Activated CD4-positive, alpha-beta memory T cell treated with anti-CD3 and anti-CD28 coated beads for 36 hours (primary cell): Measurements from ENCODE around the gene ZBTB4. TPM values are rescaled to one million over a fixed set of nuclear protein-coding genes. Genes with fewer than 3 reads are reported as not detected.

ENCODE experiments used
- CTCF ChIA-PET: fragments of 350-600 bp; sonication (Branson Sonifier 250); formaldehyde crosslinking; loops from one replicate; lab custom pipeline; 2021; ENCODE audit warnings: antibody characterized with exemption, inconsistent platforms; lab: Charles Lee
- POLR2A ChIA-PET: fragments of 350-600 bp; sonication (Branson Sonifier 250); formaldehyde crosslinking; loops from one replicate; lab custom pipeline; 2021; ENCODE audit warnings: antibody characterized with exemption; lab: Charles Lee
- DNase-seq: peaks from one replicate; pipeline ENCODE4 v3.0.0-alpha.2; 2020
- H3K27ac Mint-ChIP-seq: one replicate; pipeline ENCODE4 v1.8.0; 2021; ENCODE audit warnings: mixed read lengths
- H3K27me3 Mint-ChIP-seq: one replicate; pipeline ENCODE4 v1.8.0; 2021; ENCODE audit warnings: mixed read lengths
- H3K36me3 Mint-ChIP-seq: one replicate; pipeline ENCODE4 v1.8.0; 2021; ENCODE audit warnings: mixed read lengths
- H3K4me1 Mint-ChIP-seq: one replicate; pipeline ENCODE4 v1.8.0; 2021; ENCODE audit warnings: low read depth, mixed read lengths
- H3K4me3 Mint-ChIP-seq: one replicate; pipeline ENCODE4 v1.8.0; 2021; ENCODE audit warnings: mild to moderate bottlenecking, mixed read lengths
- H3K9me3 Mint-ChIP-seq: one replicate; pipeline ENCODE4 v1.8.0; 2021; ENCODE audit warnings: mixed read lengths
- intact Hi-C: fragments of 100-400 bp; cut with micrococcal nuclease; formaldehyde crosslinking; loops from one replicate; pipeline ENCODE4 v1.15.1; 2023
- total RNA-seq, 2 experiments: library from RNA; stranded (reverse); gene quantifications; one replicate each; pipeline ENCODE4 v1.2.3, GENCODE V29; 2021

The ZBTB4 gene
- total RNA-seq, 2 experiments from 2014 or later: 16.5 to 16.7 TPM

DNA sequence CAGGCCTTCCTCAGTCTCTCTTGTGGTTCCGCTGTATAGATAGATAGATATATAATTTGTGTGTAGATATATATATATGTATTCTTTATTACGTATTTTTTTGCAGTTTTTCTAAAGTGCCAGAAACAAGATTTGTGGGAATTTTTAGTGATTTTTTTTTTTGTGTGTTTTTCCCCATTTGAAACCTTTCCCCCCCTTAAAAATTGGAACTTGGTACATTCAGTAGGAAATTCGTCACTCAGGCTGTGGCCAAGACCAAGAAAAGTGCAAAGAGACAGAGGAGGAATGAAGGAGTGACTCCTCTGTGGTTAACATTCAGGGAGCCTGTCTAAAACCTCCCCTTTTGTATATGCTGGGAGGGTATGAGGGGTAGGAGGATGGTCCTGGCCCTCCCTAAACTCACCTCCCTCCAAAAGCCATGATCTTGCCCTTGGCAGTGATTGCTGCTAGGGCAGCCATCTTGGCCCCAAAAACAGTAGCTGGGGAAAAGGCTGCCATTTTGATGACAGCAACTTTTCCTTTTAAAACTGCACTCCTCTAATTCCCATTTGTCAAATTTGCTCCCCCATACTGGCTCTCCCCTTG is 19.4 kb downstream of the ZBTB4 start:
- Mint-ChIP-seq H3K4me3 (no peak overlapping the region), H3K27me3 (no peaks in the 10 kb centered on the region), H3K9me3 (no peaks in the 10 kb centered on the region), H3K36me3 (no peaks in the 10 kb centered on the region), H3K27ac (no peak overlapping the region), H3K4me1 (peaks cover 8% of the 10 kb centered on the region)
- intact Hi-C loops: loop anchor here (5.0 kb wide), 2 partner anchors 108 to 208 kb away; partner anchors contain the start of genes CTDNEP1, ELP5 and KCTD11
- CTCF ChIA-PET: no interaction called here
- DNase-seq: no peak
- POLR2A ChIA-PET: no interaction called here

DNA sequence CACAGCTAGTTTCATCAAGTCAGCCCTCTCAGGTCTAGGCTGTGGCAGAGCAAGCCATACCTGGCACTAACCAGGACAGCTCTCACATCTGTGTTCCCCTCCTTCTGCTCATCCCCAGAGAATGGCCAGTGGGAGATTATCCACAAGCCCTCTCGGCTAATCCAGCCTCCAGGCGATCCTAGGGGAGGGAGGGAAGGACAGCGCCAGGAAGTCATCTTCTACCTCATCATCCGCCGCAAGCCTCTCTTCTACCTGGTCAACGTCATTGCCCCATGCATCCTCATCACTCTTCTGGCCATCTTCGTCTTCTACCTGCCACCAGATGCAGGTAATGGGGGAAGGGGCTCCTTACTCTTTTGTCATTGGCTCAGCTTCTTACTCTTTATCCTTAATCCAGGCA is 31.0 kb downstream of the ZBTB4 start:
- peaks cover 4% of the 10 kb centered on the region for H3K36me3 Mint-ChIP-seq
- no peak overlapping the region for H3K4me3 Mint-ChIP-seq
- peaks cover 29% of the 10 kb centered on the region for H3K27me3 Mint-ChIP-seq
- ChIA-PET CTCF (interaction anchor here (0.6 to 4.2 kb wide), 2 partner anchors 12 to 98 kb away, joined by 3 to 19 read pairs; partner anchors contain the start of gene TMEM102), POLR2A (no interaction called here)
- peaks cover 19% of the 10 kb centered on the region for H3K4me1 Mint-ChIP-seq
- DNase-seq: no peak
- intact Hi-C loops: no loop called here
- H3K9me3 Mint-ChIP-seq: no peaks in the 10 kb centered on the region
- H3K27ac Mint-ChIP-seq: no peak overlapping the region

DNA sequence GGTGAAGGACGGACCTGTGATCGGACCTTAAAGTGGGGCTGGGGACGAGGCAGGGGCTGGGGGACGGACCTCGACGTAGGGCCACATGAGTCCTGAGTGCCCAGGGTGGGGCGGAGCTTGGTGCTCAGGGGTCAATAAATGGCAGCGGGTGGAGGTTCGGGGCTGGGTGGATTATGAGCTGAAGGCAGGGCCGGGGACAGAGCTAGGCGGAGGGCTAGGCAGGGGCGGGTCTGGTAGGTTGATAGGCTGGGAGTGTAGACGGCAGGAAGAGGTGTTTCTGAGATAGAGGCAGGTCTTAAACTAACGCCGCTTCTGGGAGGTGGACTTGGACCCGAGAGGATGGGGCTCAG is 33.8 kb downstream of the ZBTB4 start:
- ChIA-PET CTCF (interaction anchor here (1.2 to 4.2 kb wide), 3 partner anchors 9 to 89 kb away, joined by 4 to 19 read pairs (median 5); partner anchors contain the start of gene TMEM102), POLR2A (interaction anchor here (0.6 to 0.7 kb wide), 3 partner anchors 9 to 408 kb away, joined by 3 read pairs; no protein-coding TSS in a partner anchor)
- Mint-ChIP-seq H3K36me3 (peaks cover 4% of the 10 kb centered on the region), H3K27me3 (peaks cover 46% of the 10 kb centered on the region), H3K27ac (no peak overlapping the region), H3K4me3 (peak overlapping the region; percentile 53), H3K4me1 (peaks cover 24% of the 10 kb centered on the region), H3K9me3 (no peaks in the 10 kb centered on the region)
- DNase-seq: peak; percentile 48
- intact Hi-C loops: loop anchor here (1.0 kb wide), 1 partner anchor 10 kb away; no protein-coding TSS in a partner anchor

DNA sequence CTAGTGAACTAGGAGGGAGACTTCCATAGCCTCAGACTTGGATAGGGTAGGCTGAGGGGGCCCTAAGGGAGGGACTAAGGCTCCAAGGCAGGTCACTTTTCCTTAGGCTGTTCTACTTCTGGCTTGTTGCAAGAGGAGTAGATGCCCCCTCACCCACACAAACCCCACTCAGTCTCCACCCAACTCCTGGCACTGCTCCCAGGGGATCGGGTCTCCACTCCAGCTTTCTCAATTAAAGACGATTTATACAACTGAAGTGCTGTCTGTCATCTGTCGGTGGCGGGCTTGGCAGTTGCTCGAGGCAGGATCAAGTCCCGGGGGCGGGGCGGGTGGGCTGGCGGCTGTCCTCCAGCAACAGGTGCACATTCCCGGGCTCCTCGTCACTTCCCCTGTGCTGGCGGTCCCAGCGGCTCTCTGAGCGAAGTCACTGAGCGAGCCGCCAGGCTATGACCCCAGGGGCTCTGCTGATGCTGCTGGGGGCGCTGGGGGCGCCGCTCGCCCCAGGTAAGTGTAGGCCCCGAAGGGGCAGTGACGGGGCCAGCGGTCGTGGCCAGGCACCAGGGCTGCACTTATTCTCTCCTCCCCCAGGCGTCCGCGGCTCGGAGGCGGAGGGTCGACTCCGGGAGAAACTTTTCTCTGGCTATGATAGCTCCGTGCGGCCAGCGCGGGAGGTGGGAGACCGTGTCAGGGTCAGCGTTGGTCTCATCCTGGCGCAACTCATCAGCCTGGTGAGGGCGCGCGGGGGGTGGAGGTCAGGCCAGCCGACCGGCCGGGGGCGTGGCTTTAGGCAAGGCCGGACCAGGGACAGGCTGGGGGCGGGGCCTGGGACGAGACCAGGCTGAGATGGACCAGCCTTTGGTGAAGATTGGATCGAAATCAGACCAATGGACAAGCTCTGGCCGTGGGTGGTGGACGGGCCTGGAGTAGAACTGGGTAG is 34.5 kb downstream of the ZBTB4 start, which contains the start of gene CHRNB1:
Gene CHRNB1 (plus strand): TSS at position 380 of the 937 bp plus-strand sequence. CDS start 67 bp downstream, at position 447.
- Mint-ChIP-seq H3K27me3 (peaks cover 51% of the 10 kb centered on the region), H3K27ac (no peak within 1 kb of the TSS), H3K4me3 (peak within 1 kb of the TSS; percentile 53), H3K4me1 (peaks cover 29% of the 10 kb centered on the region), H3K36me3 (peaks cover 4% of the 10 kb centered on the region), H3K9me3 (no peaks in the 10 kb centered on the region)
- CTCF ChIA-PET: interaction anchor here (0.9 to 4.2 kb wide), 4 partner anchors 9 to 89 kb away, joined by 4 to 19 read pairs (median 5); partner anchors contain the start of gene TMEM102
- DNase-seq: peak; percentile 13
- POLR2A ChIA-PET: interaction anchor here (1.2 kb wide), 1 partner anchor 9 kb away, joined by 3 read pairs; the partner anchor contains the start of gene TMEM102
- intact Hi-C loops: loop anchor here (1.0 kb wide), 1 partner anchor 10 kb away; no protein-coding TSS in a partner anchor

DNA sequence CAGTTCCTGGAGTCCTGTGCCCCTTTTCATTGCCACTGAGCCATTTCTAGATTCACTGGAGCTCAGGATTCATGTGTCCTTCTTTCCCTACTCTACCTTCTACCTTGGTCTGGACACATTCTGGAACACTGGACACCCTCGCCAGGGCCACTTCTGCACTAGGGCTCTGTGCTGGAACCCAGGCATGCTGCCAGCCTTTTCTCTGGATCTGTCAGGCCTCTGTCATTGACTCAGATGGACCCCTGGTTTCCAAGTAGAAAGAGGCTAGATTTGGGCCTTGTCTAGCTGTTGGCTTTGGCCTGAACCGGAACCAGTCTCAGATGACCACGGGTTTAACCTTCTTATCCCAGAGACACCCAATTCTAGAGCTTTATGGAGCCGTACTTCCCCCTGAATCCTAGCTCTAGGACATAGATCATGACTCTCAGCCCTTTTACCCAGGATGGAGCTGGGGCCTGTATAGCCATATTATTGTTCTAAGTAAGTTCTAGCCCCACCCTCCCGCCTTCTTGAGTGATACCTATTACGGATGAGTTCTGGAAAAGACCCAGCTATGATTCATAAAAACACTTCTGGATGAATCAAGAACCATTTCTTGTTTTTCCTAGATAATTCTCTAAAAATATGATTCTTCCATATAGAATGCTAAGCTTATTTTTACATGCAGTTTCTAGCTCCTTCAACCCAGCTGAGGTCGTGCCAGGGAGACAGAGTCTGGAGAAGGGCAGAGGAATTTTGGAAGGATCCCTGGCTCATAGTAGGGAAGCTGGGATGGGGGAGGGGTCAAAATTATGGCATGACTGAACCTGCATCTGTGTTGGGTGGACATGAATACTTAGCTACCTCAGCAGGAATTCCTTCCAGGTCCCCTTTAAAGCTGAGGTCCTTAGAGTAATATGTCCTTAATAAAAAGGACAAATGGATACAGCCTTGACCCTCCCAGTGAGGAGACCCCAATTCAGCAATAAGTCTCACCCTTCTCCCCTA is 35.6 kb downstream of the ZBTB4 start:
- no peak for DNase-seq
- Mint-ChIP-seq H3K27me3 (peaks cover 55% of the 10 kb centered on the region), H3K4me1 (peaks cover 35% of the 10 kb centered on the region), H3K4me3 (no peak overlapping the region), H3K9me3 (no peaks in the 10 kb centered on the region), H3K36me3 (peaks cover 3% of the 10 kb centered on the region), H3K27ac (no peak overlapping the region)
- ChIA-PET CTCF (interaction anchor here (0.6 to 4.2 kb wide), 6 partner anchors 8 to 117 kb away, joined by 3 to 19 read pairs (median 4); partner anchors contain the start of gene TMEM102), POLR2A (interaction anchor here (0.6 to 1.2 kb wide), 2 partner anchors 8 to 129 kb away, joined by 3 read pairs; partner anchors contain the start of gene TMEM102)
- intact Hi-C loops: no loop called here

DNA sequence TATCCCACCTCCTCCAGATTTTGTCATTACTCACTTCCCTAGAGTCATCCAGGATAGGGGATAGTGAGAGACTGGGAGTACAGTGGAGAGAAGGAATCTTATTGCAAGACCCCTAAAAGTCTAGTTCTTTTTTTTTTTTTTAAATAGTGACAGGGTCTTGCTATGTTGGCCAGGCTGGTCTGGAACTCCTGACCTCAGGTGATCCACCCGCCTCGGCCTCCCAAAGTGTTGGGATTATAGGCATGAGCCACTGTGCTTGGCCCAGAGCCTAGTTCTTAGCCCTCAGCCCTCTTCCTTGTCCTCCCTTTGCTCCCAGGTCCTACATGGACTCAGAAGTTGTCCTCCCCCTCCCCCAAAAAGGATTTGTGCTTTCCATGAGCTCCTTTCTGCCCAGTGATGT is 37.3 kb downstream of the ZBTB4 start:
- H3K27me3 Mint-ChIP-seq: peaks cover 57% of the 10 kb centered on the region
- peaks cover 4% of the 10 kb centered on the region for H3K36me3 Mint-ChIP-seq
- DNase-seq: no peak
- intact Hi-C loops: no loop called here
- CTCF ChIA-PET: interaction anchor here (1.4 kb wide), 1 partner anchor 13 kb away, joined by 4 read pairs; no protein-coding TSS in a partner anchor
- no peak overlapping the region for H3K27ac Mint-ChIP-seq
- no peak overlapping the region for H3K4me3 Mint-ChIP-seq
- POLR2A ChIA-PET: interaction anchor here (0.8 kb wide), 1 partner anchor 105 kb away, joined by 3 read pairs; no protein-coding TSS in a partner anchor
- H3K9me3 Mint-ChIP-seq: no peaks in the 10 kb centered on the region
- peaks cover 45% of the 10 kb centered on the region for H3K4me1 Mint-ChIP-seq

- Mint-ChIP-seq H3K4me3 (no peak overlapping the region), H3K27me3 (peaks cover 54% of the 10 kb centered on the region), H3K4me1 (peaks cover 48% of the 10 kb centered on the region), H3K36me3 (peaks cover 6% of the 10 kb centered on the region), H3K27ac (no peak overlapping the region), H3K9me3 (no peaks in the 10 kb centered on the region)
- intact Hi-C loops: no loop called here
- ChIA-PET POLR2A (interaction anchor here (0.6 kb wide), 1 partner anchor 174 kb away, joined by 4 read pairs; no protein-coding TSS in a partner anchor), CTCF (interaction anchor here (0.6 to 1.6 kb wide), 5 partner anchors 11 to 120 kb away, joined by 3 to 8 read pairs (median 3); partner anchors contain the start of genes NEURL4 and SENP3)
- DNase-seq: no peak
Measured at GRCh38 chr17:7441266-7441665, 38.2 kb downstream of the ZBTB4 start.

DNA sequence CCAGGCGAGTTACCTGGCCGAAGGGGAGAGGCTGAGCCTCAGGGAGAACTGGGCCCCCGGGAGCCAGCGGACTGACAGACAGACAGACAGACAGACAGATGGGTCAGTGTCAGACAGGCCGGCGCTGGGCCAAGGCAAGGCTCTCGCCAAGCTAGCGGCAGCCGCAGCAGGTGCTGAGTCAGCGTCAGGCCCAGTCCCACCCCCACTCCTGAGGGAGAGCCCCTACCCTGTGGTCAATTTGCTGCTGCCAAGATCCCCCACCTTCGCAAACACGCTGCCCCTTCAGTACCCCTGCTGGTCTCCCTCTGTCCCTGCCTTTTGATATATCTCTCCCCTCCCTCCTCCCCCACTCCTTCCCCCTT is 38.6 kb downstream of the ZBTB4 start:
- Mint-ChIP-seq H3K27ac (no peak overlapping the region), H3K36me3 (peaks cover 6% of the 10 kb centered on the region), H3K4me1 (peaks cover 49% of the 10 kb centered on the region), H3K27me3 (peaks cover 52% of the 10 kb centered on the region), H3K4me3 (no peak overlapping the region), H3K9me3 (no peaks in the 10 kb centered on the region)
- ChIA-PET CTCF (interaction anchor here (0.6 to 1.7 kb wide), 6 partner anchors 12 to 120 kb away, joined by 3 to 8 read pairs (median 4); partner anchors contain the start of genes NEURL4 and SENP3), POLR2A (interaction anchor here (0.6 to 0.7 kb wide), 2 partner anchors 175 to 248 kb away, joined by 3 to 4 read pairs; partner anchors contain the start of gene WRAP53)
- DNase-seq: peak; percentile 42
- intact Hi-C loops: no loop called here

DNA sequence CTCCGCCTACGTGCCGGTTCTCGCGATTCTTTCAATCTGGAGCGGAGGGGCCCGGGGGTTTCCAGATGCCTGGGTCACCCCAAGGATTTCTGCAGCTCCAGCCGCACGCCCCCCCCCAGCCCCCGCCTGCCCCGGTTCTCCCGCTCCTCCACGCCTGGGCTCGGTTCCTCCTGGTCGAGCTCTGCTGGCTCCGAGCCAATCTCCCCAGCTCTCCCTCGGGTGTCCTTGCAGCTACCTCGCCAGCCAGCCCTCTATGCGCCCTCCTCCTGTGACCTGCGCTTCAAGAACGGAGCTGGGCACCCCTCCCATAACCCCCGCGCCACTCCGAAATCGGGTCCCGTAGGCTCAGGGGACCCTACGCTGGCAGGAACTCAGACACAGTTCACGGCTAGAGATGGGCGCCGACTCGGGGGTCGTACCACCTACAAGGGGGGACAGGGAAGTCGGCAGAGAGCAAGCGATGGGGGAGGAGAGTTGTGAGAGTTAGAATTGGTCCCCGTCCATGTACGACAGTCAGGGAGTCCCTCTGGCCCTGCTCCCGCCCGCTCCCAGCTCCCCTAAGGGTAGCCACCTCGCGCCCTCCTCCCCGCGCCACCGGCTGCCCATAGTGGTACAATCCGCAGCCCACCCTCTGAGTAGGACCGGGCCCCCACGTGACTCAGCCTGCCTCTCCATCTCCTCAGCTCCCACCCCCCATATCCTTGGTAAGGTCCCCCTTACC is 39.2 kb downstream of the ZBTB4 start:
- Mint-ChIP-seq H3K27ac (no peak overlapping the region), H3K36me3 (peaks cover 6% of the 10 kb centered on the region), H3K27me3 (peaks cover 46% of the 10 kb centered on the region), H3K9me3 (no peaks in the 10 kb centered on the region), H3K4me1 (peaks cover 45% of the 10 kb centered on the region), H3K4me3 (peak overlapping the region; percentile 66)
- ChIA-PET POLR2A (interaction anchor here (0.6 to 0.9 kb wide), 3 partner anchors 175 to 248 kb away, joined by 3 to 4 read pairs (median 3); partner anchors contain the start of genes TP53 and WRAP53), CTCF (interaction anchor here (0.9 to 1.7 kb wide), 3 partner anchors 84 to 121 kb away, joined by 3 to 8 read pairs (median 7); partner anchors contain the start of gene SENP3)
- intact Hi-C loops: no loop called here
- DNase-seq: peak; percentile 59
